ENCODE data around the gene C1QTNF6. TPM values are rescaled to one million over a fixed set of nuclear protein-coding genes. Genes with fewer than 3 reads are reported as not detected.
A peak's percentile ranks its signal among the peaks of the same experiment; 100 is the strongest.

The C1QTNF6 gene
- total and polyA plus RNA-seq, 2 experiments from 2014 or later: 1.7 to 2.3 TPM

- peaks cover 9% of the 10 kb centered on the region; the same call in 2 of the 3 replicates for H3K9me3 Mint-ChIP-seq
These were observed 987 bp downstream of the C1QTNF6 start for GRCh38 chr22:37186997-37187522.

More at GRCh38 chr22:37186997-37187522, 987 bp downstream of the C1QTNF6 start:
- TF ChIP-seq CTCF (conservative IDR thresholded peaks at IDR 0.05; ENCODE audit: low read depth in 2 of 2) (no peak), CREB1 (CRISPR knock-in tag; IDR thresholded peaks at IDR 0.05; ENCODE audit: low read depth) (no peak), JUNB (IDR thresholded peaks at IDR 0.05; ENCODE audit: unreplicated experiment) (no peak), NANOG (IDR thresholded peaks at IDR 0.05; ENCODE audit: borderline replicate concordance) (no peak), REST (IDR thresholded peaks at IDR 0.05; ENCODE audit: unreplicated experiment) (no peak), ZNF114 (CRISPR knock-in tag; IDR thresholded peaks at IDR 0.05) (no peak), ETS1 (IDR thresholded peaks at IDR 0.05) (no peak), STAT1 (IDR thresholded peaks at IDR 0.05; ENCODE audit: unreplicated experiment) (no peak), POLR2AphosphoS5 (IDR thresholded peaks at IDR 0.05; ENCODE audit: low read depth) (no peak), EZH2phosphoT487 (IDR thresholded peaks at IDR 0.05; ENCODE audit: unreplicated experiment) (no peak), ZNF331 (CRISPR knock-in tag; IDR thresholded peaks at IDR 0.05; ENCODE audit: low read depth) (no peak), EZH2 (IDR thresholded peaks at IDR 0.05; ENCODE audit: low read depth, unreplicated experiment) (no peak), ZNF462 (CRISPR knock-in tag; IDR thresholded peaks at IDR 0.05) (no peak)
- no peaks in the 10 kb centered on the region; the same call in 1 of the 2 replicates for H3K36me3 ChIP-seq (ENCODE audit: insufficient read depth)
- ATAC-seq (no peak), DNase-seq (ENCODE audit: low spot score) (no peak)
- peak overlapping the region; percentile 58 for H3K4me3 ChIP-seq
- H4K20me1 ChIP-seq (replicated peaks; ENCODE audit: insufficient read depth): no peaks in the 10 kb centered on the region
- Mint-ChIP-seq H3K4me1 (peaks cover 34% of the 10 kb centered on the region), H3K36me3 (ENCODE audit: low read depth) (peaks cover 13% of the 10 kb centered on the region; the same call in 2 of the 3 replicates), H3K27me3 (ENCODE audit: insufficient read depth, low read depth, poor library complexity) (peaks cover 6% of the 10 kb centered on the region), H3K27ac (no peak overlapping the region), H3K4me3 (peak overlapping the region; percentile 73; the same call in 1 of the 3 replicates)
- H3K27ac ChIP-seq (ENCODE audit: low read depth): no peak overlapping the region
- peaks cover 10% of the 10 kb centered on the region; the same call in 1 of the 2 replicates for H3F3A ChIP-seq (replicated peaks; ENCODE audit: low read depth)
- H3K79me2 ChIP-seq (replicated peaks; ENCODE audit: insufficient read depth): no peaks in the 10 kb centered on the region
- peaks cover 33% of the 10 kb centered on the region for H3K4me1 ChIP-seq (ENCODE audit: insufficient read depth)
- H3K9me2 ChIP-seq (ENCODE audit: insufficient read depth): no peaks in the 10 kb centered on the region
- no peak overlapping the region for H2AFZ ChIP-seq
- H3K4me2 ChIP-seq: peak overlapping the region; percentile 85
- H3K27me3 ChIP-seq (ENCODE audit: insufficient read depth): no peaks in the 10 kb centered on the region
